Activated B cell treated with CpG ODN at 0.5 μM for 24 hours (primary cell): Measurements from ENCODE around the gene SREK1IP1. TPM values are rescaled to one million over a fixed set of nuclear protein-coding genes. Genes with fewer than 3 reads are reported as not detected.

ENCODE experiments used
- ATAC-seq: fragments of 200-7000 bp; cut with Tn5 transposase; one replicate; pipeline ENCODE4 v1.10.0; 2021; ENCODE audit warnings: low read depth, mild to moderate bottlenecking, moderate library complexity
- CTCF ChIA-PET: fragments of 350-600 bp; sonication (Branson Sonifier 250); formaldehyde crosslinking; loops from one replicate; lab custom pipeline; 2021; ENCODE audit warnings: antibody characterized with exemption; lab: Charles Lee
- POLR2A ChIA-PET: fragments of 350-600 bp; sonication (Branson Sonifier 250); formaldehyde crosslinking; loops from one replicate; lab custom pipeline; 2021; ENCODE audit warnings: antibody characterized with exemption; lab: Charles Lee
- DNase-seq: peaks from one replicate; pipeline ENCODE4 v3.0.0; 2022
- H3K27ac Mint-ChIP-seq: one replicate; pipeline ENCODE4 v1.8.0; 2020; ENCODE audit warnings: mixed read lengths
- H3K27me3 Mint-ChIP-seq: one replicate; pipeline ENCODE4 v1.8.0; 2021; ENCODE audit warnings: mixed read lengths
- H3K36me3 Mint-ChIP-seq: one replicate; pipeline ENCODE4 v1.8.0; 2021; ENCODE audit warnings: low read depth, mixed read lengths
- H3K4me1 Mint-ChIP-seq: one replicate; pipeline ENCODE4 v1.8.0; 2021; ENCODE audit warnings: mixed read lengths
- H3K4me3 Mint-ChIP-seq: one replicate; pipeline ENCODE4 v1.8.0; 2020; ENCODE audit warnings: mild to moderate bottlenecking, mixed read lengths
- H3K9me3 Mint-ChIP-seq: one replicate; pipeline ENCODE4 v1.8.0; 2020; ENCODE audit warnings: mixed read lengths
- intact Hi-C: fragments of 100-400 bp; cut with micrococcal nuclease; formaldehyde crosslinking; loops from one replicate; pipeline ENCODE4 v1.15.1; 2024
- total RNA-seq: library from RNA; stranded (reverse); gene quantifications from 2 replicates; pipeline ENCODE4 v1.2.3, GENCODE V29; 2022
- TF ChIP-seq, protein P1 (sequence below): fragments of 200-600 bp; IDR thresholded peaks from one replicate; pipeline ENCODE4 v1.8.0; 2022; ENCODE audit warnings: antibody characterized with exemption, mild to moderate bottlenecking

SREK1IP1 gene
- total RNA-seq, 1 donor from 2014 or later: 21.7 TPM

DNA sequence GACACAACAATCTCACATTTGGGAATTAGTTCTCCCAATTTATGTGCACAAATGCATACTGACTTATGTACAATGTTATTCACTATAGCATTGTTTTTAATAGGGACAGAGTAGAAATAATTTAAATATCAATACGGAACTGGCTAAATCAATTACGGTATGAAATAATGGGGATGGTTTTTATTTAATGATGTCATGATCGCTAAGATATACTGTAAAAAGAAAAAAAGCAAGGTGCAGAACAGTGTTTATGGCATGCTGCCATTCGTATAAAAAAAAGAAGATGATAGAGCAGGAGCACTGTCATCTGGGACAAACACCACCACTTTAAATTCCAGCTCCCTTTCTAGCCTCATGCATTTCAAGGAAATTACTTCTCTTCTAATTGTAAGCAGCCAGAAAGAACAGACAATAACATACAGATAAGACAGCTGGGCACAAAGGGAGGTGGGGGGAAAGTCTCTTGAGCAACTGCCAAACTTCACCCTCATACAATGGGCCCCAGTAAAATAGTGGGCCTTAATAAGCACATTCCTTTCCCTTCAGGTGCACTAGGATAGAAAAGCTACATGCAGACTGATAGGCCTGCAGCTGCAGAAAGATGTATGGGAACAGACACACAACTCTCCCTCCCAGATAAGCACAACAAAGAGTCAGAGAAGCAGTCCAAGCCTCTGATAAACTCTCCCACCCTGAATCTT is 8.4 kb downstream of the SREK1IP1 start:
- Mint-ChIP-seq H3K9me3 (no peaks in the 10 kb centered on the region), H3K4me3 (no peak overlapping the region), H3K36me3 (peaks cover 43% of the 10 kb centered on the region), H3K27me3 (no peaks in the 10 kb centered on the region), H3K27ac (no peak overlapping the region), H3K4me1 (peaks cover 4% of the 10 kb centered on the region)
- TF ChIP-seq, protein P1, sequence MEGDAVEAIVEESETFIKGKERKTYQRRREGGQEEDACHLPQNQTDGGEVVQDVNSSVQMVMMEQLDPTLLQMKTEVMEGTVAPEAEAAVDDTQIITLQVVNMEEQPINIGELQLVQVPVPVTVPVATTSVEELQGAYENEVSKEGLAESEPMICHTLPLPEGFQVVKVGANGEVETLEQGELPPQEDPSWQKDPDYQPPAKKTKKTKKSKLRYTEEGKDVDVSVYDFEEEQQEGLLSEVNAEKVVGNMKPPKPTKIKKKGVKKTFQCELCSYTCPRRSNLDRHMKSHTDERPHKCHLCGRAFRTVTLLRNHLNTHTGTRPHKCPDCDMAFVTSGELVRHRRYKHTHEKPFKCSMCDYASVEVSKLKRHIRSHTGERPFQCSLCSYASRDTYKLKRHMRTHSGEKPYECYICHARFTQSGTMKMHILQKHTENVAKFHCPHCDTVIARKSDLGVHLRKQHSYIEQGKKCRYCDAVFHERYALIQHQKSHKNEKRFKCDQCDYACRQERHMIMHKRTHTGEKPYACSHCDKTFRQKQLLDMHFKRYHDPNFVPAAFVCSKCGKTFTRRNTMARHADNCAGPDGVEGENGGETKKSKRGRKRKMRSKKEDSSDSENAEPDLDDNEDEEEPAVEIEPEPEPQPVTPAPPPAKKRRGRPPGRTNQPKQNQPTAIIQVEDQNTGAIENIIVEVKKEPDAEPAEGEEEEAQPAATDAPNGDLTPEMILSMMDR: no peak
- DNase-seq: no peak
- intact Hi-C loops: loop anchor here (10.0 kb wide), 2 partner anchors 275 to 1385 kb away; partner anchors contain the start of gene SREK1
- no peak for ATAC-seq
- POLR2A ChIA-PET: no interaction called here
- CTCF ChIA-PET: no interaction called here

DNA sequence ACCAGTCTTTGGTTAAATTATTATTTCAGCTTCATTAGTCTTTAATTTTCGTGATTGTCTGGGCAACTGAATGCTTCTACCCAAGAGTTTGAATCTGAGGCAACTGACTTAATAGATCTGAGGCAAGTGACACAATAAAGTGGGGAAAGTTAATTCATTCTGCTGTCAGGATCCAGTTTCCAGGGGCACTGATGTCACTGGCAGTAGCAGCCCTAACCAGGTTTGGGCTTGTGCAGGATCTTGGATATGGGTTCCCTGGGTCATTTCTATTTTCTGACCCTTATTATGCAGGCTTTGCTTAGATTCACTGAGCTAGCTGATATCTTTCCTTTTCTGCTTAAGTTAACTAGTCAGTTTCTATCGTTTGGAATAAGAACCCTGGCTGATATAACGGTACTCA is 9.6 kb downstream of the SREK1IP1 start:
- Mint-ChIP-seq H3K4me3 (no peak overlapping the region), H3K4me1 (peaks cover 10% of the 10 kb centered on the region), H3K36me3 (peaks cover 45% of the 10 kb centered on the region), H3K27me3 (no peaks in the 10 kb centered on the region), H3K9me3 (no peaks in the 10 kb centered on the region), H3K27ac (no peak overlapping the region)
- intact Hi-C loops: no loop called here
- ATAC-seq: no peak
- POLR2A ChIA-PET: no interaction called here
- TF ChIP-seq, protein P1: no peak
- no peak for DNase-seq
- CTCF ChIA-PET: no interaction called here

DNA sequence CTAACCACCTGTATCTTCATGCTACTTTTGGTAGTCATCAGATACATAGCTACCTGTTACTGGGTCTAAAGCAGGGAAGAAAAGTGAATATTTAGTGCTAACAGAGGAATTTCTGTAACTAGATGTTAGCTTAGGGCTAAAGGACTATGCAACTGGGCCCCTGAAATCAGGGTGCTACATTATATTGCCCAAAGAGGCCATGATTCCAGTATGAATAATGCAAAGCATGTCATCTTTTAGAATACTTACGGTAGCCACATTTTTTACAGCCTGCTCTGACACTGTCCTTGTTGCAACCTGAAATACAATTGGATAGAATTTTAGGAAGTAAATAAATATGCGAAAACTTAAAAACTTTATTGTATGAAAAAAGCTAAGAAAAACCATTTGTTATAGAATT is 14.4 kb downstream of the SREK1IP1 start:
- Mint-ChIP-seq H3K27me3 (no peaks in the 10 kb centered on the region), H3K27ac (no peak overlapping the region), H3K4me3 (no peak overlapping the region), H3K9me3 (no peaks in the 10 kb centered on the region), H3K36me3 (peaks cover 29% of the 10 kb centered on the region), H3K4me1 (peaks cover 19% of the 10 kb centered on the region)
- no peak for DNase-seq
- ChIA-PET CTCF (no interaction called here), POLR2A (no interaction called here)
- no peak for ATAC-seq
- TF ChIP-seq, protein P1: no peak
- intact Hi-C loops: no loop called here

DNA sequence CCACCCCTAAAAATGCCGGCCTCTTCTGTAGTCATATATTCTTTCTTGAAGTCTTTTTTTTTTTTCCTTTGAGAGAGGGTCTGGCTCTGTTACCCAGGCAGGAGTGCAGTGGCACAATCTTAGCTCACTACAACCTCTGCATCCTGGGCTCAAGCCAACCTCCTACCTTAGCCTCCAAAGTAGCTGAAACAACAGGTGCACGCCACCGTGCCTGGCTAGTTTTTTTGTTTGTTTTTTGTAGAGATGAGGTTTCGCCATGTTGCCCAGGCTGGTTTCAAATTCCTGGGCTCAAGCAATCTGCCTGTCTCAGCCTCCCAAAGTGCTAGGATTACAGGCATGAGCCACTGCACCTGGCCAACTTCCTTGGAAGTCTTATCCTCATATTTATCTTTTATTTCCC is 19.1 kb downstream of the SREK1IP1 start:
- no peak overlapping the region for H3K4me3 Mint-ChIP-seq
- H3K36me3 Mint-ChIP-seq: peaks cover 26% of the 10 kb centered on the region
- DNase-seq (no peak), ATAC-seq (no peak)
- POLR2A ChIA-PET: no interaction called here
- intact Hi-C loops: no loop called here
- CTCF ChIA-PET: no interaction called here
- H3K27me3 Mint-ChIP-seq: no peaks in the 10 kb centered on the region
- H3K27ac Mint-ChIP-seq: no peak overlapping the region
- no peaks in the 10 kb centered on the region for H3K9me3 Mint-ChIP-seq
- peaks cover 9% of the 10 kb centered on the region for H3K4me1 Mint-ChIP-seq
- TF ChIP-seq, protein P1: no peak

DNA sequence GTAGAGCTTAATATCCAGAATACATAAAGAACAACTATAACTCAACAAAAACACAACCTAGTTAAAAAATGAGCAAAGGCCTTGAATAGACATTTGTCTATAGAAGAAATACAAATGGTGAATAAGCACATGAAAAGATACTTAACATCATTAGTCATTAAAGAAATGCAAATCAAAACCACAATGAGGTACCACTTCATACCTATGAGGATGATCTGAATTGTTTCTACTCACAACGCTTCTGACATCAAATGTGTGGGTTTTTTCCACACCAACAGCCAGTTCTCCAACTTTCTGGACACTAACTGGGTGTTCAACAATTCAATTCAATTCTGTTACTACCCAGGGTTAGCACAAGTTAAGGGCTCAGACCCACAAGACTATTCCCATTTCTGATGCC is 22.0 kb downstream of the SREK1IP1 start:
- intact Hi-C loops: no loop called here
- Mint-ChIP-seq H3K36me3 (peaks cover 14% of the 10 kb centered on the region), H3K27ac (no peak overlapping the region), H3K9me3 (no peaks in the 10 kb centered on the region), H3K4me1 (peaks cover 9% of the 10 kb centered on the region), H3K4me3 (no peak overlapping the region), H3K27me3 (no peaks in the 10 kb centered on the region)
- ChIA-PET CTCF (no interaction called here), POLR2A (no interaction called here)
- ATAC-seq: no peak
- no peak for DNase-seq
- TF ChIP-seq, protein P1: no peak
